Neural cell (in vitro differentiated cells): ENCODE results near the gene C4B. TPM values are rescaled to one million over a fixed set of nuclear protein-coding genes. Genes with fewer than 3 reads are reported as not detected.
"Not testable (repeated sequence)": the region's sequence is repeated elsewhere in the genome, so short reads cannot be mapped to it uniquely, and the experiment has no call there.

ENCODE experiments used
- H2AFZ ChIP-seq: fragments of 200-600, 300-800 bp; sonication (generic), shearing (Covaris generic); 2 replicates; pipeline ENCODE4 v1.6.0; 2014; ENCODE audit warnings: low read depth, mild to moderate bottlenecking, antibody characterized with exemption, low read length, moderate library complexity
- H3F3A ChIP-seq: fragments of 200-600 bp; shearing (Covaris generic); 2 replicates; pipeline ENCODE4 v1.6.1; 2016; ENCODE audit warnings: mild to moderate bottlenecking, moderate library complexity, mixed read lengths, antibody characterized with exemption, low read length; ENCODE audit not compliant: insufficient read depth, poor library complexity, severe bottlenecking
- H3K27ac ChIP-seq: fragments of 200-600, 300-800 bp; sonication (generic), shearing (Covaris generic); 2 replicates; pipeline ENCODE4 v1.5.1; 2014; ENCODE audit warnings: mild to moderate bottlenecking, low read length, moderate library complexity
- H3K27me3 ChIP-seq: fragments of 300-800, 200-600 bp; sonication (generic), shearing (Covaris generic); 2 replicates; pipeline ENCODE4 v1.6.0; 2014; ENCODE audit warnings: mild to moderate bottlenecking, low read depth, low read length, moderate library complexity; ENCODE audit not compliant: insufficient read depth
- H3K36me3 ChIP-seq: fragments of 300-800, 200-600 bp; sonication (generic), shearing (Covaris generic); 2 replicates; pipeline ENCODE4 v1.5.1; 2014; ENCODE audit warnings: mild to moderate bottlenecking, antibody characterized with exemption, low read length, moderate library complexity; ENCODE audit not compliant: insufficient read depth
- H3K4me2 ChIP-seq: fragments of 300-800, 200-600 bp; sonication (generic), shearing (Covaris generic); 2 replicates; pipeline ENCODE4 v1.6.0; 2014; ENCODE audit warnings: mild to moderate bottlenecking, low read length
- H3K4me3 ChIP-seq: fragments of 300-800, 200-600 bp; sonication (generic), shearing (Covaris generic); 2 replicates; pipeline ENCODE4 v1.5.1; 2014; ENCODE audit warnings: mild to moderate bottlenecking, low read length, moderate library complexity
- H3K79me2 ChIP-seq: fragments of 200-600 bp; shearing (Covaris generic); replicated peaks from 2 replicates; pipeline ENCODE4 v1.6.0; 2014; ENCODE audit warnings: mild to moderate bottlenecking, low read length, moderate library complexity; ENCODE audit not compliant: insufficient read depth
- H3K9ac ChIP-seq: fragments of 300-800, 200-600 bp; sonication (generic), shearing (Covaris generic); 2 replicates; pipeline ENCODE4 v1.6.1; 2016; ENCODE audit warnings: mild to moderate bottlenecking, low read length, mixed read lengths
- H3K9me2 ChIP-seq: fragments of 200-600 bp; shearing (Covaris generic); 2 replicates; pipeline ENCODE4 v1.6.1; 2016; ENCODE audit warnings: mild to moderate bottlenecking, low read length, mixed read lengths; ENCODE audit not compliant: insufficient read depth
- H3K9me3 ChIP-seq: fragments of 200-600, 300-800 bp; sonication (generic), shearing (Covaris generic); 2 replicates; pipeline ENCODE4 v1.6.1; 2016; ENCODE audit warnings: mild to moderate bottlenecking, mixed run types, low read length, moderate library complexity, mixed read lengths
- H4K20me1 ChIP-seq: fragments of 200-600 bp; shearing (Covaris generic); 2 replicates; pipeline ENCODE4 v1.6.1; 2016; ENCODE audit warnings: mild to moderate bottlenecking, mixed run types; ENCODE audit not compliant: insufficient read depth
- EP300 ChIP-seq: fragments of 450-650 bp; conservative IDR thresholded peaks from 2 replicates; pipeline ENCODE4 v1.6.1; 2014; ENCODE audit warnings: antibody characterized with exemption, mild to moderate bottlenecking, moderate library complexity; ENCODE audit not compliant: poor library complexity, severe bottlenecking
- MXI1 ChIP-seq: fragments of 450-650 bp; conservative IDR thresholded peaks from 2 replicates; pipeline ENCODE4 v1.6.1; 2014; ENCODE audit warnings: antibody characterized with exemption, mild to moderate bottlenecking; ENCODE audit not compliant: poor library complexity, severe bottlenecking
- POLR2AphosphoS5 ChIP-seq: IDR thresholded peaks from 2 replicates; pipeline ENCODE4 v1.6.1; 2012
- RAD21 ChIP-seq: fragments of 450-650 bp; conservative IDR thresholded peaks from 2 replicates; pipeline ENCODE4 v1.6.1; 2014; ENCODE audit warnings: antibody characterized with exemption, mild to moderate bottlenecking, moderate library complexity
- REST ChIP-seq: IDR thresholded peaks from 2 replicates; pipeline ENCODE4 v1.6.1; 2012; ENCODE audit warnings: borderline replicate concordance
- SMC3 ChIP-seq: fragments of 450-650 bp; conservative IDR thresholded peaks from 2 replicates; pipeline ENCODE4 v1.6.1; 2014; ENCODE audit warnings: antibody characterized with exemption, mild to moderate bottlenecking, moderate library complexity; ENCODE audit not compliant: poor library complexity
- TAF1 ChIP-seq: IDR thresholded peaks from 2 replicates; pipeline ENCODE4 v1.6.1; 2012; ENCODE audit warnings: low read depth
- polyA plus RNA-seq: library from polyadenylated mRNA; depleted of rRNA; stranded (reverse); fragments of >200 nt; gene quantifications from 2 replicates; pipeline ENCODE4 v1.2.3, GENCODE V29; 2014
- TF ChIP-seq, protein P1 (sequence below): fragments of 450-650 bp; IDR thresholded peaks from 2 replicates; pipeline ENCODE4 v1.5.1; 2014; ENCODE audit warnings: antibody characterized with exemption, mild to moderate bottlenecking, moderate library complexity; ENCODE audit not compliant: poor library complexity, severe bottlenecking

C4B gene
- polyA plus RNA-seq, 1 donor from 2014 or later = 4.6 TPM

- no peak for TF ChIP-seq TAF1
- TF ChIP-seq, protein P1, sequence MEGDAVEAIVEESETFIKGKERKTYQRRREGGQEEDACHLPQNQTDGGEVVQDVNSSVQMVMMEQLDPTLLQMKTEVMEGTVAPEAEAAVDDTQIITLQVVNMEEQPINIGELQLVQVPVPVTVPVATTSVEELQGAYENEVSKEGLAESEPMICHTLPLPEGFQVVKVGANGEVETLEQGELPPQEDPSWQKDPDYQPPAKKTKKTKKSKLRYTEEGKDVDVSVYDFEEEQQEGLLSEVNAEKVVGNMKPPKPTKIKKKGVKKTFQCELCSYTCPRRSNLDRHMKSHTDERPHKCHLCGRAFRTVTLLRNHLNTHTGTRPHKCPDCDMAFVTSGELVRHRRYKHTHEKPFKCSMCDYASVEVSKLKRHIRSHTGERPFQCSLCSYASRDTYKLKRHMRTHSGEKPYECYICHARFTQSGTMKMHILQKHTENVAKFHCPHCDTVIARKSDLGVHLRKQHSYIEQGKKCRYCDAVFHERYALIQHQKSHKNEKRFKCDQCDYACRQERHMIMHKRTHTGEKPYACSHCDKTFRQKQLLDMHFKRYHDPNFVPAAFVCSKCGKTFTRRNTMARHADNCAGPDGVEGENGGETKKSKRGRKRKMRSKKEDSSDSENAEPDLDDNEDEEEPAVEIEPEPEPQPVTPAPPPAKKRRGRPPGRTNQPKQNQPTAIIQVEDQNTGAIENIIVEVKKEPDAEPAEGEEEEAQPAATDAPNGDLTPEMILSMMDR = no peak
- TF ChIP-seq SMC3 = no peak
- TF ChIP-seq EP300 = no peak
- no peaks in the 10 kb centered on the region for H4K20me1 ChIP-seq
- H2AFZ ChIP-seq = no peak overlapping the region
- no peak overlapping the region for H3K27ac ChIP-seq
- no peaks in the 10 kb centered on the region for H3K27me3 ChIP-seq
- H3K79me2 ChIP-seq = no peaks in the 10 kb centered on the region
- H3K4me2 ChIP-seq = no peak overlapping the region
- H3K9me2 ChIP-seq = no peaks in the 10 kb centered on the region
- no peak overlapping the region for H3K4me3 ChIP-seq
- no peaks in the 10 kb centered on the region for H3F3A ChIP-seq
- no peaks in the 10 kb centered on the region for H3K9me3 ChIP-seq
- no peaks in the 10 kb centered on the region for H3K36me3 ChIP-seq
- no peak overlapping the region for H3K9ac ChIP-seq
Measured at GRCh38 chr6:32058511-32058963, 43.9 kb downstream of the C4B start.

DNA sequence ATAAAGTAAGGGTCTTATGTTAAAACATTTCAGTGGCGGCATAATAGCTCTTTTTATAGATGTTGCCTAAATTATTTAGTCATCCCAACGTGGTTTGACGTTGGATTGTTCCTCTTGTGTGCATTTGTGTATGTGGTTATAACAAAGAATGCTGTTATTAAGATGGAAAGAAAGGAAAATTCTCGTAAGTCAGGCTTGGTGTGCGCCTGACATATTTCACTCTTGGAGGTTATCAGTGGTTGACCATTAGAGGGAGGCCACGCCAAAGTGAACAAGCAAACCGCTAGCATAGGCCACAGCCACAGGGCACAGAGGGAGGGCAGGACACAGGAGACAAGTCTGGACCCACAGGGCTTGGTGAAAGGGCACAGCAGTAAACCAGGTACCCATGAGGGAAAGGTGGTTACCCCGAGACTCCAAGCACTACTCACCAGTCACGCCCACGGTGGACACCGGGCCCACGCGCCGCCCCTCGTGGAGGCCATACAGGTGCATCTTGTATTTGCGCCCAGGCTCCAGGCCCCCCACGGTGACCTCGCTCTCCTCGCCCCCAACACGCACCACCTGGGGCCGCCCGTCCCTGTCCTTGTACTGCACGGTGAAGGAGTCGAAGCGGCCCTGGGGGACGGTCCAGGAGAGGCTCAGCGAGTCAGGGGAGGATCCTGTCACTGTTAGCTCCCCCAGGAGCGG, 46.5 kb downstream of the C4B start:
- Histone ChIP-seq H3K4me3 (no peak overlapping the region), H2AFZ (no peak overlapping the region), H4K20me1 (no peaks in the 10 kb centered on the region), H3F3A (no peaks in the 10 kb centered on the region), H3K4me2 (no peak overlapping the region), H3K27ac (no peak overlapping the region), H3K9me3 (no peaks in the 10 kb centered on the region), H3K9me2 (no peaks in the 10 kb centered on the region), H3K36me3 (no peaks in the 10 kb centered on the region), H3K27me3 (no peaks in the 10 kb centered on the region), H3K79me2 (no peaks in the 10 kb centered on the region), H3K9ac (no peak overlapping the region)
- no peak for TF ChIP-seq MXI1
- no peak for TF ChIP-seq POLR2AphosphoS5
- no peak for TF ChIP-seq TAF1
- no peak for TF ChIP-seq RAD21
- TF ChIP-seq REST = no peak

- H3K4me3 ChIP-seq = no peak overlapping the region
- H4K20me1 ChIP-seq = no peaks in the 10 kb centered on the region
- no peak overlapping the region for H3K4me2 ChIP-seq
- H3K9me3 ChIP-seq = no peaks in the 10 kb centered on the region
- no peaks in the 10 kb centered on the region for H3K79me2 ChIP-seq
- H3K36me3 ChIP-seq = no peaks in the 10 kb centered on the region
- H3F3A ChIP-seq = no peaks in the 10 kb centered on the region
- no peak for TF ChIP-seq EP300
- no peak for TF ChIP-seq SMC3
- TF ChIP-seq MXI1 = no peak
- TF ChIP-seq, protein P1 = no peak
- no peak for TF ChIP-seq REST
- no peak overlapping the region for H2AFZ ChIP-seq
- H3K9me2 ChIP-seq = no peaks in the 10 kb centered on the region
- no peak overlapping the region for H3K27ac ChIP-seq
- no peak overlapping the region for H3K9ac ChIP-seq
- no peaks in the 10 kb centered on the region for H3K27me3 ChIP-seq
Measured at GRCh38 chr6:32064706-32065105, 50.1 kb downstream of the C4B start.

DNA sequence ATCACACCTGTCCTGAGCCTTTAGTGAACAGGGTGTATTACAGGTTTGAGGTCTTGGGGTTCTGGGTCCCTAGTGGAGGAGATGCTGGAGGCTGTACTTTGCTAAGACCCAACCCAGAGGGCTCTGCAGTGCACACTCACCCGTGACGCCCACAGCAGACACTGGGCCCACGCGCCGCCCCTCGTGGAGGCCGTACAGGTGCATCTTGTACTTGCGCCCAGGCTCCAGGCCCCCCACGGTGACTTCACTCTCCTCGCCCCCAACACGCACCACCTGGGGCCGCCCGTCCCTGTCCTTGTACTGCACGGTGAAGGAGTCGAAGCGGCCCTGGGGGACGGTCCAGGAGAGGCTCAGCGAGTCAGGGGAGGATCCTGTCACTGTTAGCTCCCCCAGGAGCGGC, 52.9 kb downstream of the C4B start:
- H3K9me3 ChIP-seq, H3F3A ChIP-seq, H3K27me3 ChIP-seq: not testable (repeated sequence)

More for the DNA sequence above, 52.9 kb downstream of the C4B start:
- not testable (repeated sequence) for H3K27ac ChIP-seq, H2AFZ ChIP-seq, H4K20me1 ChIP-seq, H3K9me2 ChIP-seq, H3K36me3 ChIP-seq, H3K4me3 ChIP-seq, H3K79me2 ChIP-seq, H3K4me2 ChIP-seq, H3K9ac ChIP-seq
